Endothelial cell of umbilical vein (primary cell): ENCODE results near the gene PRKAG2.

Experiments used
- CTCF ChIP-seq, 2 donors: IDR thresholded peaks; 1 replicate in 1 of 2; 2 replicates in 1 of 2; pipeline ENCODE4 v1.5.1; 2011; ENCODE audit warnings: low read length in 2 of 2, mild to moderate bottlenecking in 2 of 2, moderate library complexity in 2 of 2, control low read depth in 1 of 2, inconsistent platforms in 1 of 2, low read depth in 1 of 2; ENCODE audit not compliant: insufficient read depth in 1 of 2; ENCODE audit errors: extremely low read depth in 1 of 2
- MYC ChIP-seq: IDR thresholded peaks from one replicate; pipeline ENCODE4 v1.6.1; 2011; ENCODE audit warnings: mild to moderate bottlenecking, low read depth, low read length
- POLR2A ChIP-seq: IDR thresholded peaks from 2 replicates; pipeline ENCODE4 v1.6.1; 2012; ENCODE audit warnings: low read depth, mild to moderate bottlenecking, control low read depth, low read length

GRCh38 chr7:151895008-151895630 lies 18.2 kb upstream of the PRKAG2 start:
- TF ChIP-seq CTCF (IDR thresholded peaks at IDR 0.05; ENCODE audit: extremely low read depth in 1 of 2, insufficient read depth in 1 of 2, low read depth in 1 of 2, low read length in 2 of 2) (no peak), MYC (no peak), POLR2A (no peak)
